Adrenal gland (tissue), 12 donors: ENCODE data around the gene TMEM200B. TPM values are rescaled to one million over a fixed set of nuclear protein-coding genes. Genes with fewer than 3 reads are reported as not detected.

Source experiments
- DNase-seq, 7 donors: peaks; one replicate each; pipeline ENCODE4 v3.0.0-alpha.2; 2019 to 2020
- H3K27ac ChIP-seq, 5 donors: fragments of 200-600 bp; sonication (generic) in 4 of 5; 1 replicate in 3 of 5; 2 replicates in 2 of 5; pipeline versions ENCODE4 v1.5.1 to v1.8.0; 2016 to 2020; ENCODE audit warnings: mild to moderate bottlenecking in 1 of 5
- H3K27me3 ChIP-seq: fragments of 200-600 bp; 2 replicates; pipeline ENCODE4 v1.8.0; 2021
- H3K36me3 ChIP-seq, 2 donors: fragments of 200-600 bp; replicated peaks in 1 of 2; 1 replicate in 1 of 2; 2 replicates in 1 of 2; pipeline versions ENCODE4 v1.5.1 to v1.8.0; 2018 to 2022
- H3K4me1 ChIP-seq, 2 donors: fragments of 200-600 bp; replicated peaks in 1 of 2; 1 replicate in 1 of 2; 2 replicates in 1 of 2; pipeline versions ENCODE4 v1.5.1 to v1.8.0; 2018 to 2021
- H3K4me3 ChIP-seq, 4 donors: fragments of 200-600 bp; sonication (generic) in 3 of 4; one replicate each; pipeline ENCODE4 v1.5.1; 2016 to 2018
- H3K9me3 ChIP-seq, 3 donors: fragments of 200-600 bp; sonication (generic) in 1 of 3; replicated peaks in 1 of 3; 1 replicate in 2 of 3; 2 replicates in 1 of 3; pipeline versions ENCODE4 v1.5.1 to v1.8.0; 2016 to 2021
- POLR2A ChIP-seq, 2 donors: fragments of 450-650 bp; IDR thresholded peaks; one replicate each; pipeline ENCODE4 v1.6.1; 2017; ENCODE audit warnings: antibody characterized with exemption in 2 of 2, mild to moderate bottlenecking in 2 of 2, moderate library complexity in 1 of 2
- WGBS, 4 donors: extraction: QIAGEN DNeasy Blood & Tissue Kit in 2 of 4; methylation state at CpG; one replicate each; pipeline versions ENCODE4 v1.1.5 to v1.1.7; 2013 to 2017; 5-methylcytosine and 5-hydroxymethylcytosine counted together
- intact Hi-C, 2 donors: fragments of 100-400 bp; cut with DNase I; formaldehyde crosslinking; loops; one replicate each; pipeline versions ENCODE4 v1.14.1 to v1.15.0; 2022 to 2023
- polyA plus RNA-seq, 3 donors: library from polyadenylated mRNA; stranded (reverse); fragments of 200-250 nt in 2 of 3; fragments of 350-450 nt in 1 of 3; fragmentation: Illumina TruSeq in 1 of 3; extraction: RNeasy Lipid Tissue Mini Kit (QIAGEN cat#74804) in 1 of 3; gene quantifications; one replicate each; pipeline ENCODE4 v1.2.3, GENCODE V29; 2013 to 2014
- total RNA-seq, 9 donors: library from RNA; depleted of rRNA in 4 of 9; stranded (reverse); fragments of >200 nt in 4 of 9; fragments of 120-200 nt in 1 of 9; fragmentation: NEBNext Ultra II Directional in 1 of 9; extraction: Animal tissue kit (Norgen Biotek cat#: 25700) in 1 of 9; gene quantifications; one replicate each; pipeline versions ENCODE4 v1.1.0 to v1.2.4, GENCODE V29; 2013 to 2023
- TF ChIP-seq, protein P1 (sequence below), 6 experiments: fragments of 450-650 bp in 4 of 6; fragments of 200-600 bp in 2 of 6; sonication (generic) in 1 of 6; IDR thresholded peaks; 1 replicate in 5 of 6; 2 replicates in 1 of 6; pipeline versions ENCODE4 v1.5.1 to v1.8.0; 2016 to 2021; ENCODE audit warnings: antibody characterized with exemption in 6 of 6, mild to moderate bottlenecking in 2 of 6, moderate library complexity in 1 of 6
- donor health status: healthy with polysubstance abuse.
- donor health status: Bipolar disorder and iron deficiency.
- donor health status: DM: yes; HTN: yes; CAD: no.
- donor health status: DM: no; HTN: no; CAD: no.
- donor health status: DM: no; HTN: no; CAD: no.
- donor health status: DM: yes; HTN: yes; CAD: no.

TMEM200B gene
- total and polyA plus RNA-seq, 12 donors: 1.8 to 13.3 (median 4.2) TPM

DNA sequence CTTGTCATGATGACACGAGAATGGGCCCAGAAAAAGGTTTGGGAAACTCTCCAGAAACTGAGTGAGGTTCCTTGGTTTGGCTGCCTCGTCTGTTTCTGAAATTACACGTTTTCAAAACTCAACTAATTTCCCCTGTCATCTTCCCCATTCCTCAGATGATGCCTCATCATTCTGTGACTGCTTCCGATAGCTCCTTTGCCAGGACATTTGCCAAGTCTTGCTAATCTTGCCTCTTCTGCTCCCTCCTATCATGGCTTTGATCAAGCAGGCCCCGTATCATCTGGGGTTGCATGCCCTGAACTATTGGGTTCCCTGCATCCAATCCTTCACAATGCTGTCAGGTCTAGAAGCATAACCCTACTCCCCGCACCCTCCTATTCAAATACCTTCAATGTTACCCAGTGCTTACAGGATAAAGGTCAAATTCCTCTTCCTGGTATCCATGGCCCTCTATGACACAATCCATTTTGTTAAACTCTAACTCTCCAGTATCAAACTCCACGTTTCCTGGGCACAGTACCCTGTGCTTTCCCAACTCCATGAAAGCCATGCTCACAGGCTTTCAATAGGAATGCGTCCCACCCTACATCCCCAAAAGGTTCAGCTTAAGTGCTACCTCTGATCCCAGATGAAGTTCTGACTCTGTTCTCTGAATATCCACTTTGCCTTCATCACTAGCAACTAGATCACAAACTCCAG lies 22.2 kb upstream of the TMEM200B start:
- Histone ChIP-seq H3K4me1 (peaks cover 0 to 5% of the 10 kb centered on the region in 2 donors), H3K4me3 (no peak overlapping the region), H3K9me3 (no peaks in the 10 kb centered on the region), H3K36me3 (peaks cover 0 to 50% of the 10 kb centered on the region in 2 donors), H3K27ac (peak overlapping the region in 1 of 5 donors; percentile 51), H3K27me3 (no peaks in the 10 kb centered on the region)
- TF ChIP-seq, protein P1, sequence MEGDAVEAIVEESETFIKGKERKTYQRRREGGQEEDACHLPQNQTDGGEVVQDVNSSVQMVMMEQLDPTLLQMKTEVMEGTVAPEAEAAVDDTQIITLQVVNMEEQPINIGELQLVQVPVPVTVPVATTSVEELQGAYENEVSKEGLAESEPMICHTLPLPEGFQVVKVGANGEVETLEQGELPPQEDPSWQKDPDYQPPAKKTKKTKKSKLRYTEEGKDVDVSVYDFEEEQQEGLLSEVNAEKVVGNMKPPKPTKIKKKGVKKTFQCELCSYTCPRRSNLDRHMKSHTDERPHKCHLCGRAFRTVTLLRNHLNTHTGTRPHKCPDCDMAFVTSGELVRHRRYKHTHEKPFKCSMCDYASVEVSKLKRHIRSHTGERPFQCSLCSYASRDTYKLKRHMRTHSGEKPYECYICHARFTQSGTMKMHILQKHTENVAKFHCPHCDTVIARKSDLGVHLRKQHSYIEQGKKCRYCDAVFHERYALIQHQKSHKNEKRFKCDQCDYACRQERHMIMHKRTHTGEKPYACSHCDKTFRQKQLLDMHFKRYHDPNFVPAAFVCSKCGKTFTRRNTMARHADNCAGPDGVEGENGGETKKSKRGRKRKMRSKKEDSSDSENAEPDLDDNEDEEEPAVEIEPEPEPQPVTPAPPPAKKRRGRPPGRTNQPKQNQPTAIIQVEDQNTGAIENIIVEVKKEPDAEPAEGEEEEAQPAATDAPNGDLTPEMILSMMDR (IDR thresholded peaks at IDR 0.05): no peak
- TF ChIP-seq POLR2A (IDR thresholded peaks at IDR 0.05): no peak
- peak in 5 of 7 donors; percentile 34 to 59 (median 49) for DNase-seq
- intact Hi-C loops: no loop called here
- WGBS, 4 donors: 48 to 64% (median 60%) methylated on average over 8 of the region's 8 CpGs

DNA sequence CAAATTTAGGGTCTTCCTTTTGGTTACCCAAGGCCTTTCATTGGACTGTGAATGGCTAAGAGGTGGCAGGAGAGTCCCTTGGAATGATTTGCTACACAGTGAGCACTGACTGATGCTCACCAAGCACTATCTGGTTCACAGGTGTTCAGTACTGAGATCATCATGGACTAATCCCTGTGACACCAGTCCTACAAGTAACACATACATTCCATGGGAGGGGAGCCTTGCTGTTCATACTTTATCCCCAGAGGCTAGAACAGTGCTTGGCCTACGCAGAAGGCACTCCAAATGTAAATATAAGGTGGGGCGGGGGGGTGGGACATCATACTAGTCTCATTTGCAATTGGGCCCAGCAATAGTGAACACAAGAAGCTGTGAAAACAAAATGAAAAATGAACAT lies 20.5 kb upstream of the TMEM200B start:
- 95 to 99% (median 98%) methylated on average over 2 of the region's 2 CpGs for WGBS, 4 donors

DNA sequence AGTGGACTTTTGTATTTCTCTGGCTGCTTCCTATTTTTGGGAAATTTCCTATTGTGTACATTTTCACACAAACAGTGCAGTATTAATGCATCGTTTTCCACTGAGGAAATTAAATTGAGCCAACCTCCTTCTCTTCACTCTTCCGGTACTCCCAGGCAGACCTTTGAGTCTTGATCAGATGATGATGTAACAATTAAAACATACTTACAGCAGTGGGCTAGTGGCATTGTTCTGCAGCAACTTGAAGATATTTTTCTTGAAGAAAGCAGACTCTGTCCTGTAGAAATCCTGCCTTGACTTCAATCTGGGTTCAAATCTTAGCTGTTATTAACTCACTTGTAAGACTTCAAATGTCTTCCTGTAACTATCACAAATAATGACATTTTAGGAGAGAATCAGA lies 19.0 kb upstream of the TMEM200B start:
- H3K36me3 ChIP-seq: peaks cover 0 to 18% of the 10 kb centered on the region in 2 donors
- intact Hi-C loops: no loop called here

More for the DNA sequence above, 20.5 kb upstream of the TMEM200B start:
- no peak overlapping the region for H3K27ac ChIP-seq
- no peak overlapping the region for H3K4me3 ChIP-seq
- DNase-seq: peak in 1 of 7 donors; percentile 36
- H3K9me3 ChIP-seq: no peaks in the 10 kb centered on the region
- H3K36me3 ChIP-seq: peaks cover 0 to 33% of the 10 kb centered on the region in 2 donors
- H3K4me1 ChIP-seq: peaks cover 0 to 5% of the 10 kb centered on the region in 2 donors
- no peaks in the 10 kb centered on the region for H3K27me3 ChIP-seq
- intact Hi-C loops: no loop called here
- TF ChIP-seq, protein P1 (IDR thresholded peaks at IDR 0.05): no peak
- TF ChIP-seq POLR2A (IDR thresholded peaks at IDR 0.05): no peak

DNA sequence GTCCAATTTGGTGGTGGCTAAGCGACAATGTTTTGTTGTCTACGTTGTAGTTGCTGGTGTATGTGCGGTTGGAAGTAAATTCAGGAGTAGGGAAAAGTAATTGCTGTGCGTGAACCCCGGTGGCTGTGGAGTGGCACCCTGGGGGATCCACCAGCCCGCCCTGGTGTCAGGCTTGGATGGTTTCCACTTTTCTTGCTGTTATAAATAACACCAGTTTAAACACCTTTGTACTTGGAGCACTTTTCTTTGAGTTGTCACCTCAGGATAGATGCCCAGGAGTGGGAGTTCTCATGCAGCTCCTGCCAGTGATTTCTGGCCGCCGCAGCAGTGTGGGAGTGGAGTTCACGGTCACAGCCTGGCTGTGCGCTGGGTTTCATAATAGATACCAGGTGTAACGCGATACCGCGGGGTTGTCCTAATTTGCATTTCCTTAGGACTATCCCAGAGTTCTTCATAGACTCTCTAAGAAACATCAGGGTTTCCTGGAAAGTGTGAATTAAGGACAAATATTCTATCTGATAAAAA lies 12.8 kb upstream of the TMEM200B start:
- intact Hi-C loops: no loop called here
- WGBS, 4 donors: 37 to 57% (median 41%) methylated on average over 14 of the region's 14 CpGs
- H3K27ac ChIP-seq: no peak overlapping the region
- no peaks in the 10 kb centered on the region for H3K4me1 ChIP-seq
- H3K9me3 ChIP-seq: no peaks in the 10 kb centered on the region
- TF ChIP-seq, protein P1 (IDR thresholded peaks at IDR 0.05): no peak
- no peak for TF ChIP-seq POLR2A (IDR thresholded peaks at IDR 0.05)
- DNase-seq: peak in 6 of 7 donors; percentile 47 to 77 (median 62)
- no peaks in the 10 kb centered on the region for H3K36me3 ChIP-seq
- H3K4me3 ChIP-seq: no peak overlapping the region
- H3K27me3 ChIP-seq: no peaks in the 10 kb centered on the region

More for the DNA sequence above, 19.0 kb upstream of the TMEM200B start:
- Histone ChIP-seq H3K27ac (no peak overlapping the region), H3K4me3 (no peak overlapping the region), H3K27me3 (no peaks in the 10 kb centered on the region), H3K9me3 (no peaks in the 10 kb centered on the region), H3K4me1 (peaks cover 0 to 5% of the 10 kb centered on the region in 2 donors)
- TF ChIP-seq, protein P1 (IDR thresholded peaks at IDR 0.05): no peak
- no peak for TF ChIP-seq POLR2A (IDR thresholded peaks at IDR 0.05)
- WGBS, 4 donors: 86 to 96% (median 89%) methylated on average over 2 of the region's 2 CpGs
- DNase-seq: no peak
